ENCODE results near the gene GALNT12. TPM values are rescaled to one million over a fixed set of nuclear protein-coding genes. Genes with fewer than 3 reads are reported as not detected.

Gene GALNT12, protein sequence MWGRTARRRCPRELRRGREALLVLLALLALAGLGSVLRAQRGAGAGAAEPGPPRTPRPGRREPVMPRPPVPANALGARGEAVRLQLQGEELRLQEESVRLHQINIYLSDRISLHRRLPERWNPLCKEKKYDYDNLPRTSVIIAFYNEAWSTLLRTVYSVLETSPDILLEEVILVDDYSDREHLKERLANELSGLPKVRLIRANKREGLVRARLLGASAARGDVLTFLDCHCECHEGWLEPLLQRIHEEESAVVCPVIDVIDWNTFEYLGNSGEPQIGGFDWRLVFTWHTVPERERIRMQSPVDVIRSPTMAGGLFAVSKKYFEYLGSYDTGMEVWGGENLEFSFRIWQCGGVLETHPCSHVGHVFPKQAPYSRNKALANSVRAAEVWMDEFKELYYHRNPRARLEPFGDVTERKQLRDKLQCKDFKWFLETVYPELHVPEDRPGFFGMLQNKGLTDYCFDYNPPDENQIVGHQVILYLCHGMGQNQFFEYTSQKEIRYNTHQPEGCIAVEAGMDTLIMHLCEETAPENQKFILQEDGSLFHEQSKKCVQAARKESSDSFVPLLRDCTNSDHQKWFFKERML
- total RNA-seq (2022; extraction: Qiagen RNA extraction; ENCODE audit: low read depth): 3.3 to 5.5 TPM (median 4.4 TPM) in 5 replicates

GRCh38 chr9:98807070-98807813 is at the start of gene GALNT12:
Gene GALNT12 (plus strand): TSS chr9:98807670. CDS start chr9:98807699, 29 bp downstream.

DNA sequence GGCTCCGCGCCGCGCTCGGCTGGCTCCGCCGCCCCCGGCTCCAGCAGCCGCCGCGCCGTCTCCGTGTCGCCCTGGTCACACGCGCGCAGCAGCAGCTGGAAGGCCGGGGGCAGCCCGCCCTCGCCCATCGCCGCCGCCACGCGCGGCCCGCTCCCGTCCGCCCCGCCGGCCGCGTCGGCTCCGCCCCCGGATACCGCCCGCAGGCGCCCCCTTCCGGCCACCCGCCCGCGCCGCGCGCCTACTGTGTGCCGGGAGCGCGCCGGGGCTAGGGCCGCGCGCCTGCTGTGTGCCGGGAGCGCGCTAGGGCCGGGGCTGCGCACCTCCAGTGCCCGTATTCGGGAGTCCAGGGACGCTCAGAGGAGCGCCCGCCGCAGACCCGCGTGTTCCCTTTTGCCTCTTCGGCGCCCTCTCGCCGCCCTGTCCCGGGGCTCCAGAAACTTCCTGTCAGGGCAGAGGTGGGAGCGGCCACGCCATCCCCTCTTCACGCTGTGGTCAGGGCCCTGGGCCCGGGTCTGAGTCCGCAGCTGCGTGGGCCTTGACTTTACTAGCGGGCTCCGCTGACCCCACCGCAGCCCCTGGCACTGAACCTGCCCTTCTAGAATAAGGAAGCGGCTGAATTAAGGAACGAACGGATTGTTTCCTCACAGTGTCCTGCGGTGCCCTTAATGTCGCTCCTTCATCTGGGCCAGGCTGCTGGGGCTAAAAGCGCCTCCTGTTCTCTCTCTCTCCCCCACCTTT is 10.9 kb upstream of the GALNT12 start, which contains the start of gene ANKS6:
Gene ANKS6, minus strand, starts transcription at position 192 of the 738 bp plus-strand sequence. Its CDS starts 64 bp downstream, at position 128.

Other genes with a start within 250 kb of the GALNT12 start
- 0.10 to 0.22 TPM (median 0.15 TPM) in 5 replicates for gene GABBR2, start 98.7 kb upstream of the GALNT12 start, total RNA-seq (2022; extraction: Qiagen RNA extraction; ENCODE audit: low read depth)
- 13.1 to 26.2 TPM (median 23.7 TPM) in 5 replicates for gene ANKS6, start 11.1 kb upstream of the GALNT12 start, total RNA-seq (2022; extraction: Qiagen RNA extraction; ENCODE audit: low read depth)
- gene COL15A1, start 136.2 kb downstream of the GALNT12 start, total RNA-seq (2022; extraction: Qiagen RNA extraction; ENCODE audit: low read depth): 0.17 to 0.48 TPM (median 0.34 TPM) in 5 replicates

Data from A549 treated with DMSO at 1 μM for 4 hours (cell line).